Measurements from ENCODE around the gene TNFRSF9. TPM values are rescaled to one million over a fixed set of nuclear protein-coding genes. Genes with fewer than 3 reads are reported as not detected.

The TNFRSF9 gene
- 100 to 1,000 TPM; 146 to 149 TPM for total RNA-seq

DNA sequence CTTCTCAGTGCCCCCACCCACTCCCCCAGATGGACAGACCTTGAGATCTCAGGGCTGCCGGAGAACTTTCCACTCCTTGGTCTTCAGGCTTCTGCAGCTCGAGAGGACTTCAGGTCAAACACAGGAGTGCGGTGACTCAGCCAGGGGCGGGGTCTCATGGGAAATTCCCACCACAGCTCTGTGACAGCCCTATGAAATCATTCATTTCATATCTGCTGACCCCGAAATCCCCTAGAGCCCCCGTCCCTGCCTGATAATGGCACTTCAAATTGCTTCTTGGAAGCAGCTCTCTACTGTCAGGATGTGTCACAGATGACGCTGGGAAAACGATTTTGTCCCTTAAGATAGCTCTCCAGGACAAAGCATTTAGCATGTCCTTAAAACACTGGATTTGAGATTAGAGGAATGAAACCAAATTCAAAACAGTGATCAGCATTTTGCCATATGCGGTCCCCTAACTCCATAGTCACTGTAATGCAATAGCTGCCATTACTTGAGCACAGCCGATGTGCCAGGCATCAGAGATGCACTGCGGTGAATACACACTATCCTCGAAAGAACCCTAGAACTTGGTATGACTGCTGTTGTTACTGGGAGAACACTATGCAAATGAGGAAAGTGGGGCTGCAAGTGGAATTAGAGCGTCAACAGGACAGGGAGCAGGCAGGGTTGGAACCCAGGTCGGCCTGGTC, at the start of gene TNFRSF9:
Gene TNFRSF9, minus strand, starts transcription at position 95 of the 692 bp plus-strand sequence. CDS start 845 bp downstream, outside the sequence.
- Mint-ChIP-seq H3K9me3 (no peaks in the 10 kb centered on the region), H3K4me3 (peak within 1 kb of the TSS; percentile 93), H3K36me3 (peaks cover 44% of the 10 kb centered on the region), H3K27ac (peak within 1 kb of the TSS; percentile 90), H3K4me1 (peaks cover 50% of the 10 kb centered on the region), H3K27me3 (no peaks in the 10 kb centered on the region)
- peak; percentile 86 for DNase-seq

- no peaks in the 10 kb centered on the region for H3K27me3 Mint-ChIP-seq
- H3K27ac Mint-ChIP-seq: peak overlapping the region; percentile 2
- peaks cover 16% of the 10 kb centered on the region for H3K36me3 Mint-ChIP-seq
- no peak for DNase-seq
- H3K9me3 Mint-ChIP-seq: no peaks in the 10 kb centered on the region
- no peak overlapping the region for H3K4me3 Mint-ChIP-seq
- peaks cover 11% of the 10 kb centered on the region for H3K4me1 Mint-ChIP-seq
Observed at GRCh38 chr1:7989762-7990428, 49.3 kb upstream of the TNFRSF9 start.

DNA sequence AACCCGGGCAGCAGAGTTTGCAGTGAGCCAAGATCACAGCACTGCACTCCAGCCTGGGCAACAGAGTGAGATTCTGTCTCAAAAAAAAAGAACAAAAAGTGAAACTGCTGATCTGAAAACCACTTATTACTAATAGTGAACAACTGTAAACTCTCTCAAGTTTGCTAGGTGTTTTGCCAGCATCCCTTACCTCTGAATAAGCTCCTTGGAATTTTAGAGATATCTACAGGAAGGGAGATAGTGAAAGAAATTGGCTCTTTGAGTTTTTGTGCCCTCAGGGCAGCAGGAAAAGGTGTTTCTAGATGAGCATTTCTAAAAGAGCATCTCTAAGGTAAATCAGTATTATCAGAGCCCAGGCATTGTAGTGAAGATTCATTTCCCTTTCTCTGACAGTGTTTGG, 47.9 kb upstream of the TNFRSF9 start:
- H3K4me1 Mint-ChIP-seq: peaks cover 8% of the 10 kb centered on the region
- H3K9me3 Mint-ChIP-seq: no peaks in the 10 kb centered on the region
- DNase-seq: no peak
- no peak overlapping the region for H3K27ac Mint-ChIP-seq
- no peak overlapping the region for H3K4me3 Mint-ChIP-seq
- no peaks in the 10 kb centered on the region for H3K27me3 Mint-ChIP-seq
- H3K36me3 Mint-ChIP-seq: peaks cover 21% of the 10 kb centered on the region

DNA sequence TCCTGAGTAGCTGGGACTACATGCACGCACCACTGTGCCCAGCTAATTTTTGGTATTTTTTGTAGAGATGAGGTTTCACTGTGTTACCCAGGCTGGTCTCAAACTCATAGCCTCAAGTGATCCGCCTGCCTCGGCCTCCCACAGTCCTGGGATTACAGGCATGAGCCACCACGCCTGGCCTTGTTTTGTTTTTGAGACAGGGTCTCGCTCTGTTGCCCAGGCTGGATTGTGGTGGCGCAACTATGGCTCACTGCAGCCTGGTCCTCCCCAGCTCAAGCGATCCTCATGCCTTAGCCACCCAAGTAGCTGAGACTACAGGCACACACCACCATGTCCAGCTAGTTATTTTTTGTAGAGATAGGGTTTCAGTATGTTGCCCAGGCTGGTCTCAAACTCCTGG, 46.9 kb upstream of the TNFRSF9 start:
- H3K36me3 Mint-ChIP-seq: peaks cover 25% of the 10 kb centered on the region
- no peaks in the 10 kb centered on the region for H3K9me3 Mint-ChIP-seq
- H3K4me1 Mint-ChIP-seq: peaks cover 8% of the 10 kb centered on the region
- no peak for DNase-seq
- H3K27me3 Mint-ChIP-seq: no peaks in the 10 kb centered on the region
- H3K27ac Mint-ChIP-seq: no peak overlapping the region
- H3K4me3 Mint-ChIP-seq: no peak overlapping the region

DNA sequence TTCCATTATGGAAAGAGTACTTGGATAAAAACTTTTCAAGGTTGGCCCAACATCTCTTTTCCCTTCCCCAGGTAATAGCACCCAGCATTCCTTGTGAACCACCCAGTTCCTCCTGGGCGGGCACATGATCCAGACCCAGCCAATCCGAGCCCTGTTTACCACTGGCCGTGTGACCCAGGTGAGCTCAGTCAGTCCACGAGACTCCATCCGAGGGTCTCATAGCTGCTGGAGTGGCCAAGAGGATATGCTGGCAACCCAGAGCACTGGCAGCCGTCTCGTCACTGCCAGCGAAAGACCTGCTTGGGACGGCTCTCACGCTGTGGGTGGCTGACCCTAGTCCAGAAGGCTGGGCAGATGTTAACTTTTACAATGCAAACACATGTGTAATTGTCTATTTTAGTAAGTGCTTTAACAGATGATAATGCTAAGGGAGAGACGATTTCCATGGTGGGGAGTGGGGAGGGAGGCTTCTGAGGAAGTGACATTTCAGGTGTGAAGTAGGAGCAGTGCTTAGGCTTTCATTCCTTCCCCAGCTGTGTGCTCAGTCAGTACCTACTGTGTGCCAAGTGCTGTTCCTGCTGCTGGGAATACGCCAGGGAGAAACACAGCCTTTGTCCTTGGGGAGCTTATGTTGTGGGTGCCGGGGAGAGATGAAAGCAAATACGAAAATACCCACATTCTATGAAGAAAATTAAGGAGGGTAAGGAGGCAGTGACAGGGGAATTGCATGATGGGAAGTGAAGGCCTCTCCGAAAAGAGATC, 45.4 kb upstream of the TNFRSF9 start:
- Mint-ChIP-seq H3K4me1 (peaks cover 12% of the 10 kb centered on the region), H3K4me3 (no peak overlapping the region), H3K27me3 (no peaks in the 10 kb centered on the region), H3K36me3 (peaks cover 30% of the 10 kb centered on the region), H3K27ac (peak overlapping the region; percentile 26), H3K9me3 (no peaks in the 10 kb centered on the region)
- no peak for DNase-seq

GRCh38 chr1:7984811-7985210, 44.2 kb upstream of the TNFRSF9 start:
- no peak for DNase-seq
- Mint-ChIP-seq H3K27ac (no peak overlapping the region), H3K36me3 (peaks cover 29% of the 10 kb centered on the region), H3K9me3 (no peaks in the 10 kb centered on the region), H3K27me3 (no peaks in the 10 kb centered on the region), H3K4me3 (no peak overlapping the region), H3K4me1 (peaks cover 12% of the 10 kb centered on the region)

- Mint-ChIP-seq H3K4me1 (peaks cover 12% of the 10 kb centered on the region), H3K9me3 (no peaks in the 10 kb centered on the region), H3K27me3 (no peaks in the 10 kb centered on the region), H3K36me3 (peaks cover 36% of the 10 kb centered on the region), H3K4me3 (no peak overlapping the region), H3K27ac (no peak overlapping the region)
- DNase-seq: no peak
Observed at GRCh38 chr1:7983086-7983778, 42.6 kb upstream of the TNFRSF9 start.

DNA sequence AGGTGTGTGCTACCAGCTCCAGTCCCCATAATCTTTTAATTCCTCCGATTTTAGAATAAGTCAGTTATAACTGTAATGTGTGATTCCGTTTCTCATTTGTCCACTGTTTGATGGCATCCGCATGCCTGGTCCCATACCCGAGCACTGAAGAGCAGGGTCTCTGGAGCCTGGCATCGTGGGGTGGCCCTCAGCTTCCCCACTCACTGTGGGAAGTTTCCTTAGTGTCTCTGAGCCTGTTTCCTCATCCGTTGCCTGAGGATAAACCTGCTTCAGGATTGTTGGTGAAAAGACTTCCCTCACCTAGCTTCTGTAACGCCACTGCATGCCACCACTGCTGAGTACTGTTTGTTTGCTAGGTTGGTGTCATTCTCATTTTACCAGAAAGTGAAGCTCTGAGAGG, 40.3 kb upstream of the TNFRSF9 start:
- H3K9me3 Mint-ChIP-seq: no peaks in the 10 kb centered on the region
- H3K27ac Mint-ChIP-seq: no peak overlapping the region

DNA sequence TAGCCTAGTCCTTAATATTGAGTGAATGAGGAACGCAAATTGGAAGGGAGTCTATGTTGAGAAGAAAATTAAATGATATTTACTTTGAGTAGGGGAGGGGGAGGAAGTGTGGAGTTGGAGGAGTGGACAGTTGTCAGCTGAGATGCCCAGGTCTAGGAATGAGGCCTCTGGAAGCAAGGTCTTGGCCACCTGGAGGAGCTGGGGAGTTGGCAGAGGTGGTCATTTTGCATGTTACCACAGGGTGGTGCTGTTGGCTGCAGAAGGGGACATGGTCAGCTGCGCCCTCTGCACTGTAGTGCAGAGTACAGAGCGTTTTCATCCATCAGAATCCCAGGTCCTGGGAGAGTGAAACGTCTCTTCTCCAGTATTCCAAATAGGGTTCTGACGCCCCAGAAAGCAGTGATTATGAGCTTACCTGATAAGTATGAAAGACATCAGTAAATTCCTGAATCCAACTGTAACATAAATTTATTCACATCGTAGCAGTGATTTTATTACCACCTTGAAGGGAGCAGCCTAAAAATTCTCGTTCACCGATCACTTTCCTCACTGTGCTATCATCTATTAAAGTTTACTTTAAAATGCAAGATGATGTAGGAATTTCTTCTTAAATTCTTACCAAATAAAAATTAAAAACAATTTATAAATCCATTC, 34.7 kb upstream of the TNFRSF9 start:
- Mint-ChIP-seq H3K9me3 (no peaks in the 10 kb centered on the region), H3K27me3 (no peaks in the 10 kb centered on the region), H3K4me3 (no peak overlapping the region), H3K27ac (peak overlapping the region; percentile 38), H3K4me1 (peaks cover 12% of the 10 kb centered on the region), H3K36me3 (peaks cover 53% of the 10 kb centered on the region)
- DNase-seq: peak; percentile 45

More for the DNA sequence above, 40.3 kb upstream of the TNFRSF9 start:
- DNase-seq: no peak
- H3K27me3 Mint-ChIP-seq: no peaks in the 10 kb centered on the region
- H3K4me1 Mint-ChIP-seq: peaks cover 4% of the 10 kb centered on the region
- H3K36me3 Mint-ChIP-seq: peaks cover 41% of the 10 kb centered on the region
- H3K4me3 Mint-ChIP-seq: no peak overlapping the region

GRCh38 chr1:7973086-7973485, 32.4 kb upstream of the TNFRSF9 start:
- Mint-ChIP-seq H3K36me3 (peaks cover 54% of the 10 kb centered on the region), H3K27me3 (no peaks in the 10 kb centered on the region), H3K4me1 (peaks cover 16% of the 10 kb centered on the region), H3K27ac (no peak overlapping the region), H3K9me3 (no peaks in the 10 kb centered on the region), H3K4me3 (no peak overlapping the region)
- no peak for DNase-seq

- no peak overlapping the region for H3K4me3 Mint-ChIP-seq
- peaks cover 20% of the 10 kb centered on the region for H3K4me1 Mint-ChIP-seq
- no peaks in the 10 kb centered on the region for H3K9me3 Mint-ChIP-seq
- DNase-seq: no peak
- peaks cover 51% of the 10 kb centered on the region for H3K36me3 Mint-ChIP-seq
- no peaks in the 10 kb centered on the region for H3K27me3 Mint-ChIP-seq
- H3K27ac Mint-ChIP-seq: no peak overlapping the region
Observed at GRCh38 chr1:7972285-7972684, 31.6 kb upstream of the TNFRSF9 start.

DNA sequence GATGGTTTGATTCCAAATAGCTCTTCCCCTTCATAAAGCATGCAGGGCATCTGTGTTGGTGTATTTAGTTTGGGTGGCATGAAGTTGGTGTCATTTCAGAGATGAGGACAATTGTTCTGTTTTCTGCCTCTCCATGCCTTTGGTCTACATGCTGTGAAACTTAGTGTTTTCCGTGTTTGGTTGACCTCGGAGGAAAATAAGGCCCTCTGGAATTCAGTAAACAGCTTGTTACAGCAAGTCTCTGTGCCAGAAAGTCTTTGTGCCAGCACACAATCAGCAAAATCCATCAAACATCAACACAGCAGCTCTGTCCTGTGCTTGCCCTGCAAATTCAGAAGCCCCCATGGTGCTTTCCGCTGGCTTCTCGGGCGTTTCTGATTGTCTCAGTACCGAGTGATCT, 30.4 kb upstream of the TNFRSF9 start:
- H3K4me3 Mint-ChIP-seq: no peak overlapping the region
- DNase-seq: no peak
- H3K36me3 Mint-ChIP-seq: peaks cover 57% of the 10 kb centered on the region
- no peak overlapping the region for H3K27ac Mint-ChIP-seq
- no peaks in the 10 kb centered on the region for H3K9me3 Mint-ChIP-seq
- H3K4me1 Mint-ChIP-seq: peaks cover 29% of the 10 kb centered on the region
- H3K27me3 Mint-ChIP-seq: no peaks in the 10 kb centered on the region

DNA sequence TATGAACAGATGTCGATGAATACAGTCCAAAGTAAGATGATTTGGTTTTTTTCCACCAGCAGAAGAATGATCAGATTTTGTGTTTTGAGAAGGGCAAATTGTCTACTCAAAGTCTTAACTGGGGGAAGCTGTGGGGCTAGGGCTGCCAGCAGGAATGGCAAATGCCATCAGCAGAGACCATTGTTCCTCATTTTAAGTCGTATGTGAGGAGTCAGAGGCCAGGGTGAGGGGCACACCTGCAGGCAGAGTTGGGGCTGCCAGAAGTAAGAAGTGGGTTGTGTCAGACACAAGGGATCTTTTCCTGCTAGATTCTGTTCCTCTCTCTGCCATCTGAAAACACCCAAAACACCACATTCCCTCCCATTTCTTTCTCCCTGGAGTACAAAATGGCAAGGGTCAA, 29.6 kb upstream of the TNFRSF9 start:
- Mint-ChIP-seq H3K4me3 (no peak overlapping the region), H3K36me3 (peaks cover 60% of the 10 kb centered on the region), H3K27me3 (no peaks in the 10 kb centered on the region), H3K27ac (no peak overlapping the region), H3K9me3 (no peaks in the 10 kb centered on the region), H3K4me1 (peaks cover 29% of the 10 kb centered on the region)
- DNase-seq: no peak

DNA sequence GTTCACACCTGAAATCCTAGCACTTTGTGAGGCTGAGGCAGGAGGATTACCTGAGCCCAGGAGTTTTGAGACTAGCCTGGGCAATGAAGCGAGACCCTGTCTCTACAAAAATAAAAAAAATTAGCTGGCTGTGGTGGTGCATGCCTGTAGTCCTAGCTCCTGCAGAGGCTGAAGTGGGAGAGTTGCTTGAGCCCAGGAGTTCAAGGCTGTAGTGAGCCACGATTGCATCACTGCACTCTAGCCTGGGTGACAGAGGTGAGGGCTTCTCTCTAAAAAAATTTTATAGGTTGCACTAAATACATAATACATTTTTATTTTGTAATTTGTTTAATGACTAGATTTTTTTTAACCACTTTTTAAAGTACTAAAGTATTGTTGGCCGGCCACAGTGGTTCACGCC, 27.0 kb upstream of the TNFRSF9 start:
- H3K27ac Mint-ChIP-seq: no peak overlapping the region
- peaks cover 76% of the 10 kb centered on the region for H3K36me3 Mint-ChIP-seq
- no peaks in the 10 kb centered on the region for H3K27me3 Mint-ChIP-seq
- H3K4me1 Mint-ChIP-seq: peaks cover 48% of the 10 kb centered on the region
- DNase-seq: no peak
- H3K4me3 Mint-ChIP-seq: no peak overlapping the region
- no peaks in the 10 kb centered on the region for H3K9me3 Mint-ChIP-seq

Data from activated naive CD8-positive, alpha-beta T cell treated with anti-CD3 and anti-CD28 coated beads for 36 hours (primary cell).